Measurements from ENCODE around the gene AFAP1L2. TPM values are rescaled to one million over a fixed set of nuclear protein-coding genes. Genes with fewer than 3 reads are reported as not detected.

AFAP1L2 gene
- total RNA-seq, 2 experiments from 2014 or later, result 0.36 to 0.50 TPM

DNA sequence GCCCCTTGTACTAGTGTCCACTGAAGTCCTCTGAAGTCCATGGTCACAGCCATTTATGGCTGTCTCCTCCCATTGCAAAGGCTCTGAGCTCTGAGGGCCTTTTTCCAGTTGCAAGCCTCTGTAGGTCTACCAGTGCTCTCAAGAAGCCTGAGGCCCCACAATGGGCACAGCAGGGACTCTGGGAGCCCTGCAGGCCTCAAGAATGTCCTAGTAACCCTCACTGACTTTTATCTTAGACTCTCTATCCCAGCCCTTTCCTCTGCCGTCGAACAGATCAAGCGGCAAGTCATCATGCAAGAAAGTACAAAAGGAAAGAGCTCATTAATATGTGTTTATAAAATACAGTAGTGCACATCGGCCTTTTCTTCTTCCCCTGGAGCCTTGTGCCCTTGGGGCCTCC, 141.8 kb downstream of the AFAP1L2 start:
- ChIA-PET CTCF (no interaction called here), POLR2A (no interaction called here)
- Histone ChIP-seq H3K4me1 (ENCODE audit: insufficient read depth, low read length) (no peaks in the 10 kb centered on the region), H3K4me3 (ENCODE audit: low read length) (no peak overlapping the region), H3K9me3 (ENCODE audit: control insufficient read depth in 1 of 2, insufficient read depth in 1 of 2, low read length in 2 of 2) (no peaks in the 10 kb centered on the region), H3K27me3 (ENCODE audit: control insufficient read depth in 1 of 2, insufficient read depth in 2 of 2, low read length in 2 of 2) (no peaks in the 10 kb centered on the region), H3K36me3 (ENCODE audit: insufficient read depth, low read length) (no peaks in the 10 kb centered on the region), H3K27ac (ENCODE audit: low read depth in 1 of 2, low read length in 2 of 2) (no peak overlapping the region)
- Mint-ChIP-seq H3K27ac (no peak overlapping the region), H3K9me3 (no peaks in the 10 kb centered on the region), H3K36me3 (ENCODE audit: low read depth) (no peaks in the 10 kb centered on the region), H3K4me3 (no peak overlapping the region), H3K27me3 (no peaks in the 10 kb centered on the region), H3K4me1 (ENCODE audit: low read depth) (peaks cover 7% of the 10 kb centered on the region)
- ATAC-seq (ENCODE audit: poor library complexity), result no peak
- DNase-seq, result no peak
- intact Hi-C loops (cut with DNase I, micrococcal nuclease), result no loop called here
- no peak for TF ChIP-seq CTCF (IDR thresholded peaks at IDR 0.05)

- ChIA-PET POLR2A (no interaction called here), CTCF (interaction anchor here (0.5 kb wide), 1 partner anchor 66 kb away, joined by 3 read pairs; no protein-coding TSS in a partner anchor)
- no peaks in the 10 kb centered on the region for H3K36me3 Mint-ChIP-seq (ENCODE audit: low read depth)
- H3K9me3 Mint-ChIP-seq, result no peaks in the 10 kb centered on the region
- no peak for TF ChIP-seq CTCF (IDR thresholded peaks at IDR 0.05)
- no peak for ATAC-seq (ENCODE audit: poor library complexity)
- no peaks in the 10 kb centered on the region for H3K27me3 Mint-ChIP-seq
- no peak for DNase-seq
- H3K4me3 ChIP-seq (ENCODE audit: low read length), result no peak overlapping the region
- no peaks in the 10 kb centered on the region for H3K4me1 ChIP-seq (ENCODE audit: insufficient read depth, low read length)
- no peak overlapping the region for H3K4me3 Mint-ChIP-seq
- H3K4me1 Mint-ChIP-seq (ENCODE audit: low read depth), result peaks cover 7% of the 10 kb centered on the region
- intact Hi-C loops (cut with DNase I, micrococcal nuclease), result no loop called here
- no peaks in the 10 kb centered on the region for H3K36me3 ChIP-seq (ENCODE audit: insufficient read depth, low read length)
- no peak overlapping the region for H3K27ac ChIP-seq (ENCODE audit: low read depth in 1 of 2, low read length in 2 of 2)
- H3K9me3 ChIP-seq (ENCODE audit: control insufficient read depth in 1 of 2, insufficient read depth in 1 of 2, low read length in 2 of 2), result no peaks in the 10 kb centered on the region
- no peak overlapping the region for H3K27ac Mint-ChIP-seq
- H3K27me3 ChIP-seq (ENCODE audit: control insufficient read depth in 1 of 2, insufficient read depth in 2 of 2, low read length in 2 of 2), result no peaks in the 10 kb centered on the region
Observed at GRCh38 chr10:114261076-114261475, 143.2 kb downstream of the AFAP1L2 start.

- Histone ChIP-seq H3K36me3 (ENCODE audit: insufficient read depth, low read length) (no peaks in the 10 kb centered on the region), H3K9me3 (ENCODE audit: control insufficient read depth in 1 of 2, insufficient read depth in 1 of 2, low read length in 2 of 2) (no peaks in the 10 kb centered on the region), H3K27ac (ENCODE audit: low read depth in 1 of 2, low read length in 2 of 2) (no peak overlapping the region), H3K4me3 (ENCODE audit: low read length) (no peak overlapping the region), H3K27me3 (ENCODE audit: control insufficient read depth in 1 of 2, insufficient read depth in 2 of 2, low read length in 2 of 2) (no peaks in the 10 kb centered on the region), H3K4me1 (ENCODE audit: insufficient read depth, low read length) (no peaks in the 10 kb centered on the region)
- no peaks in the 10 kb centered on the region for H3K36me3 Mint-ChIP-seq (ENCODE audit: low read depth)
- TF ChIP-seq CTCF (IDR thresholded peaks at IDR 0.05), result no peak
- no peak overlapping the region for H3K27ac Mint-ChIP-seq
- POLR2A ChIA-PET, result no interaction called here
- peaks cover 7% of the 10 kb centered on the region for H3K4me1 Mint-ChIP-seq (ENCODE audit: low read depth)
- ATAC-seq (ENCODE audit: poor library complexity), result no peak
- CTCF ChIA-PET, result no interaction called here
- H3K4me3 Mint-ChIP-seq, result no peak overlapping the region
- no peaks in the 10 kb centered on the region for H3K27me3 Mint-ChIP-seq
- intact Hi-C loops (cut with DNase I, micrococcal nuclease), result no loop called here
- DNase-seq, result no peak
- H3K9me3 Mint-ChIP-seq, result no peaks in the 10 kb centered on the region
Observed at GRCh38 chr10:114260366-114260765, 143.9 kb downstream of the AFAP1L2 start.
